HEK293 (cell line): Measurements from ENCODE around the gene TBXA2R.
A peak's percentile ranks its signal among the peaks of the same experiment; 100 is the strongest.

Source experiments
- GLIS1 ChIP-seq: fragments of 450-650 bp; formaldehyde crosslinking; IDR thresholded peaks from 2 replicates; pipeline ENCODE4 v1.5.1; 2016; ENCODE audit warnings: missing biosample characterization, missing genetic modification characterization
- MEIS1 ChIP-seq: sonication (generic); formaldehyde crosslinking; IDR thresholded peaks from 2 replicates; pipeline ENCODE4 v1.8.1; 2022; ENCODE audit warnings: missing genetic modification reagents, mild to moderate bottlenecking, borderline replicate concordance
- OVOL3 ChIP-seq: fragments of 450-650 bp; formaldehyde crosslinking; IDR thresholded peaks from 2 replicates; pipeline ENCODE4 v1.5.1; 2016; ENCODE audit warnings: missing biosample characterization, missing genetic modification characterization
- SCRT1 ChIP-seq: fragments of 450-650 bp; formaldehyde crosslinking; IDR thresholded peaks from 2 replicates; pipeline ENCODE4 v1.5.1; 2016; ENCODE audit warnings: missing biosample characterization, missing genetic modification characterization, borderline replicate concordance
- SCRT2 ChIP-seq: fragments of 450-650 bp; formaldehyde crosslinking; IDR thresholded peaks from 2 replicates; pipeline ENCODE4 v1.5.1; 2016; ENCODE audit warnings: missing biosample characterization, missing genetic modification characterization
- SP2 ChIP-seq: fragments of 450-650 bp; formaldehyde crosslinking; IDR thresholded peaks from 2 replicates; pipeline ENCODE4 v1.5.1; 2016; ENCODE audit warnings: missing biosample characterization, missing genetic modification characterization
- TCF7L2 ChIP-seq: IDR thresholded peaks from 2 replicates; pipeline ENCODE4 v1.6.1; 2011; ENCODE audit warnings: low read depth, mild to moderate bottlenecking, inconsistent platforms, low read length, moderate library complexity, borderline replicate concordance
- TRIM28 ChIP-seq: IDR thresholded peaks from 2 replicates; pipeline ENCODE4 v1.6.1; 2011; ENCODE audit warnings: low read length, control low read depth, borderline replicate concordance
- ZBTB8A ChIP-seq: fragments of 450-650 bp; formaldehyde crosslinking; IDR thresholded peaks from 2 replicates; pipeline ENCODE4 v1.5.1; 2016; ENCODE audit warnings: missing biosample characterization, missing genetic modification characterization
- ZNF121 ChIP-seq: fragments of 450-650 bp; formaldehyde crosslinking; IDR thresholded peaks from 2 replicates; pipeline ENCODE4 v1.5.1; 2016; ENCODE audit warnings: missing biosample characterization, missing genetic modification characterization
- ZNF133 ChIP-seq: fragments of 450-650 bp; formaldehyde crosslinking; IDR thresholded peaks from 2 replicates; pipeline ENCODE4 v1.5.1; 2016; ENCODE audit warnings: missing biosample characterization, missing genetic modification characterization
- ZNF146 ChIP-seq: fragments of 450-650 bp; formaldehyde crosslinking; IDR thresholded peaks from 2 replicates; pipeline ENCODE4 v1.5.1; 2016; ENCODE audit warnings: missing biosample characterization, missing genetic modification characterization
- ZNF155 ChIP-seq: fragments of 450-650 bp; formaldehyde crosslinking; IDR thresholded peaks from 2 replicates; pipeline ENCODE4 v1.5.1; 2016; ENCODE audit warnings: missing biosample characterization, missing genetic modification characterization
- ZNF184 ChIP-seq: fragments of 450-650 bp; IDR thresholded peaks from 2 replicates; pipeline ENCODE4 v1.5.1; 2018; ENCODE audit warnings: missing biosample characterization, mild to moderate bottlenecking, missing genetic modification characterization
- ZNF24 ChIP-seq: fragments of 450-650 bp; formaldehyde crosslinking; IDR thresholded peaks from 2 replicates; pipeline ENCODE4 v1.5.1; 2016; ENCODE audit warnings: missing biosample characterization, missing genetic modification characterization
- ZNF302 ChIP-seq: fragments of 450-650 bp; formaldehyde crosslinking; IDR thresholded peaks from 2 replicates; pipeline ENCODE4 v1.5.1; 2016; ENCODE audit warnings: missing biosample characterization, missing genetic modification characterization, low read depth
- ZNF354C ChIP-seq: fragments of 450-650 bp; formaldehyde crosslinking; IDR thresholded peaks from 2 replicates; pipeline ENCODE4 v1.5.1; 2016; ENCODE audit warnings: missing biosample characterization, missing genetic modification characterization, low read depth, borderline replicate concordance
- ZNF571 ChIP-seq: fragments of 450-650 bp; formaldehyde crosslinking; IDR thresholded peaks from 2 replicates; pipeline ENCODE4 v1.5.0; 2017; ENCODE audit warnings: missing biosample characterization, missing genetic modification characterization
- ZNF621 ChIP-seq: fragments of 450-650 bp; formaldehyde crosslinking; IDR thresholded peaks from 2 replicates; pipeline ENCODE4 v1.5.1; 2017; ENCODE audit warnings: missing biosample characterization, missing genetic modification characterization
- ZNF626 ChIP-seq: fragments of 450-650 bp; sonication (Bioruptor Pico); formaldehyde crosslinking; IDR thresholded peaks from 2 replicates; pipeline ENCODE4 v1.5.1; 2018; ENCODE audit warnings: missing biosample characterization, missing genetic modification characterization, inconsistent platforms
- ZNF677 ChIP-seq: fragments of 450-650 bp; IDR thresholded peaks from 2 replicates; pipeline ENCODE4 v1.5.0; 2018; ENCODE audit warnings: missing biosample characterization, mild to moderate bottlenecking, missing genetic modification characterization, moderate library complexity
- ZNF707 ChIP-seq: fragments of 450-650 bp; formaldehyde crosslinking; IDR thresholded peaks from 2 replicates; pipeline ENCODE4 v1.5.1; 2016; ENCODE audit warnings: missing biosample characterization, missing genetic modification characterization
- ZNF747 ChIP-seq: fragments of 450-650 bp; formaldehyde crosslinking; IDR thresholded peaks from 2 replicates; pipeline ENCODE4 v1.5.1; 2016; ENCODE audit warnings: missing biosample characterization, missing genetic modification characterization
- ZNF768 ChIP-seq: fragments of 450-650 bp; formaldehyde crosslinking; IDR thresholded peaks from 2 replicates; pipeline ENCODE4 v1.5.1; 2018; ENCODE audit warnings: missing biosample characterization, mild to moderate bottlenecking, missing genetic modification characterization
- ZNF776 ChIP-seq: fragments of 450-650 bp; formaldehyde crosslinking; IDR thresholded peaks from 2 replicates; pipeline ENCODE4 v1.5.0; 2017; ENCODE audit warnings: missing biosample characterization, missing genetic modification characterization, borderline replicate concordance
- ZNF777 ChIP-seq: fragments of 450-650 bp; formaldehyde crosslinking; IDR thresholded peaks from 2 replicates; pipeline ENCODE4 v1.5.1; 2017; ENCODE audit warnings: missing biosample characterization, missing genetic modification characterization, borderline replicate concordance
- ZNF792 ChIP-seq: fragments of 450-650 bp; formaldehyde crosslinking; IDR thresholded peaks from 2 replicates; pipeline ENCODE4 v1.5.1; 2016; ENCODE audit warnings: missing biosample characterization, missing genetic modification characterization
- ZNF843 ChIP-seq: fragments of 450-650 bp; formaldehyde crosslinking; IDR thresholded peaks from 2 replicates; pipeline ENCODE4 v1.5.1; 2016; ENCODE audit warnings: missing biosample characterization, missing genetic modification characterization
- ZSCAN16 ChIP-seq: fragments of 450-650 bp; formaldehyde crosslinking; IDR thresholded peaks from 2 replicates; pipeline ENCODE4 v1.5.1; 2016; ENCODE audit warnings: missing biosample characterization, missing genetic modification characterization
- ZXDB ChIP-seq: fragments of 450-650 bp; formaldehyde crosslinking; IDR thresholded peaks from 2 replicates; pipeline ENCODE4 v1.5.1; 2016; ENCODE audit warnings: missing biosample characterization, missing genetic modification characterization
- TF ChIP-seq, protein P1 (sequence below): fragments of 450-650 bp; formaldehyde crosslinking; IDR thresholded peaks from 2 replicates; pipeline ENCODE4 v1.5.1; 2016; ENCODE audit warnings: missing biosample characterization, missing genetic modification characterization
- TF ChIP-seq, protein P2 (sequence below): fragments of 450-650 bp; formaldehyde crosslinking; IDR thresholded peaks from 2 replicates; pipeline ENCODE4 v1.5.1; 2016; ENCODE audit warnings: missing biosample characterization, missing genetic modification characterization
- TF ChIP-seq, protein P3 (sequence below): fragments of 450-650 bp; formaldehyde crosslinking; IDR thresholded peaks from 2 replicates; pipeline ENCODE4 v1.5.1; 2016; ENCODE audit warnings: missing biosample characterization, missing genetic modification characterization
- TF ChIP-seq, protein P4 (sequence below): fragments of 450-650 bp; formaldehyde crosslinking; IDR thresholded peaks from 2 replicates; pipeline ENCODE4 v1.5.1; 2017; ENCODE audit warnings: missing biosample characterization, missing genetic modification characterization
- TF ChIP-seq, protein P5 (sequence below): fragments of 450-650 bp; formaldehyde crosslinking; IDR thresholded peaks from 2 replicates; pipeline ENCODE4 v1.5.1; 2016; ENCODE audit warnings: missing biosample characterization, missing genetic modification characterization

Gene TBXA2R

DNA sequence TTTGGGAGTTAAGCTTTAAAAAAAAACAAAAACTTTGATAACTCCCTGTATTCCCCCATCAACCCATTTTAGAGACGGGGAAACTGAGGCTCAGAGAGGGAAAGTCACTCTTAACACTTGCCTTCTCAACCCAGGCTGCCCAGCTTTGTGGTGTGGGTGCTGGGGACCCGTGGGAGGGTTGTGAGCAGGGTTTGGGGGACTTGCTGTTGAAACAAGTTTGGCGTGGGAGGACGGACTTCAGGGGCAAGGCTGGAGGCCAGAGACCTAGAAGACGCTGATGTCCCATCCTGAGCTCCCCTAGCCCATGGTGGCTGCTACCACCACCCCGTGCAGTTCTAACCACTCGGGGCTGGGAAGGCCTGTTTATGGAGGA lies 20.7 kb upstream of the TBXA2R start (continued):
- TF ChIP-seq ZNF677 (no peak), ZNF302 (tag by site-specific recombination) (no peak), TCF7L2 (no peak), ZNF155 (tag by site-specific recombination) (no peak), TRIM28 (no peak), SP2 (tag by site-specific recombination) (no peak), SCRT2 (tag by site-specific recombination) (no peak), ZBTB8A (tag by site-specific recombination) (no peak), ZNF747 (tag by site-specific recombination) (no peak), ZNF776 (tag by site-specific recombination) (no peak), ZNF133 (tag by site-specific recombination) (no peak), ZNF792 (tag by site-specific recombination) (no peak), ZNF121 (no peak), ZNF768 (tag by site-specific recombination) (no peak), ZSCAN16 (tag by site-specific recombination) (no peak), ZNF184 (0 out of 2 replicates have a peak, but pooled peaks have one; percentile 41), ZNF707 (tag by site-specific recombination) (no peak), ZNF843 (tag by site-specific recombination) (no peak), ZNF777 (tag by site-specific recombination) (no peak), ZNF621 (tag by site-specific recombination) (no peak), GLIS1 (tag by site-specific recombination) (no peak), ZNF626 (tag by site-specific recombination) (no peak), MEIS1 (CRISPR knock-in tag) (no peak), ZNF354C (tag by site-specific recombination) (no peak), SCRT1 (tag by site-specific recombination) (no peak), ZNF146 (no peak), ZNF24 (tag by site-specific recombination) (peak; percentile 55; the same call in 1 of the 2 replicates), OVOL3 (tag by site-specific recombination) (no peak), ZNF571 (no peak), ZXDB (tag by site-specific recombination) (no peak)
- TF ChIP-seq, protein P1, sequence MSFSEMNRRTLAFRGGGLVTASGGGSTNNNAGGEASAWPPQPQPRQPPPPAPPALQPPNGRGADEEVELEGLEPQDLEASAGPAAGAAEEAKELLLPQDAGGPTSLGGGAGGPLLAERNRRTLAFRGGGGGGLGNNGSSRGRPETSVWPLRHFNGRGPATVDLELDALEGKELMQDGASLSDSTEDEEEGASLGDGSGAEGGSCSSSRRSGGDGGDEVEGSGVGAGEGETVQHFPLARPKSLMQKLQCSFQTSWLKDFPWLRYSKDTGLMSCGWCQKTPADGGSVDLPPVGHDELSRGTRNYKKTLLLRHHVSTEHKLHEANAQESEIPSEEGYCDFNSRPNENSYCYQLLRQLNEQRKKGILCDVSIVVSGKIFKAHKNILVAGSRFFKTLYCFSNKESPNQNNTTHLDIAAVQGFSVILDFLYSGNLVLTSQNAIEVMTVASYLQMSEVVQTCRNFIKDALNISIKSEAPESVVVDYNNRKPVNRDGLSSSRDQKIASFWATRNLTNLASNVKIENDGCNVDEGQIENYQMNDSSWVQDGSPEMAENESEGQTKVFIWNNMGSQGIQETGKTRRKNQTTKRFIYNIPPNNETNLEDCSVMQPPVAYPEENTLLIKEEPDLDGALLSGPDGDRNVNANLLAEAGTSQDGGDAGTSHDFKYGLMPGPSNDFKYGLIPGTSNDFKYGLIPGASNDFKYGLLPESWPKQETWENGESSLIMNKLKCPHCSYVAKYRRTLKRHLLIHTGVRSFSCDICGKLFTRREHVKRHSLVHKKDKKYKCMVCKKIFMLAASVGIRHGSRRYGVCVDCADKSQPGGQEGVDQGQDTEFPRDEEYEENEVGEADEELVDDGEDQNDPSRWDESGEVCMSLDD: no peak
- TF ChIP-seq, protein P2, sequence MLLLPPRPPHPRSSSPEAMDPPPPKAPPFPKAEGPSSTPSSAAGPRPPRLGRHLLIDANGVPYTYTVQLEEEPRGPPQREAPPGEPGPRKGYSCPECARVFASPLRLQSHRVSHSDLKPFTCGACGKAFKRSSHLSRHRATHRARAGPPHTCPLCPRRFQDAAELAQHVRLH (tag by site-specific recombination): peak; percentile 73; the same call in 1 of the 2 replicates
- TF ChIP-seq, protein P3, sequence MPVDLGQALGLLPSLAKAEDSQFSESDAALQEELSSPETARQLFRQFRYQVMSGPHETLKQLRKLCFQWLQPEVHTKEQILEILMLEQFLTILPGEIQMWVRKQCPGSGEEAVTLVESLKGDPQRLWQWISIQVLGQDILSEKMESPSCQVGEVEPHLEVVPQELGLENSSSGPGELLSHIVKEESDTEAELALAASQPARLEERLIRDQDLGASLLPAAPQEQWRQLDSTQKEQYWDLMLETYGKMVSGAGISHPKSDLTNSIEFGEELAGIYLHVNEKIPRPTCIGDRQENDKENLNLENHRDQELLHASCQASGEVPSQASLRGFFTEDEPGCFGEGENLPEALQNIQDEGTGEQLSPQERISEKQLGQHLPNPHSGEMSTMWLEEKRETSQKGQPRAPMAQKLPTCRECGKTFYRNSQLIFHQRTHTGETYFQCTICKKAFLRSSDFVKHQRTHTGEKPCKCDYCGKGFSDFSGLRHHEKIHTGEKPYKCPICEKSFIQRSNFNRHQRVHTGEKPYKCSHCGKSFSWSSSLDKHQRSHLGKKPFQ: no peak
- TF ChIP-seq, protein P4, sequence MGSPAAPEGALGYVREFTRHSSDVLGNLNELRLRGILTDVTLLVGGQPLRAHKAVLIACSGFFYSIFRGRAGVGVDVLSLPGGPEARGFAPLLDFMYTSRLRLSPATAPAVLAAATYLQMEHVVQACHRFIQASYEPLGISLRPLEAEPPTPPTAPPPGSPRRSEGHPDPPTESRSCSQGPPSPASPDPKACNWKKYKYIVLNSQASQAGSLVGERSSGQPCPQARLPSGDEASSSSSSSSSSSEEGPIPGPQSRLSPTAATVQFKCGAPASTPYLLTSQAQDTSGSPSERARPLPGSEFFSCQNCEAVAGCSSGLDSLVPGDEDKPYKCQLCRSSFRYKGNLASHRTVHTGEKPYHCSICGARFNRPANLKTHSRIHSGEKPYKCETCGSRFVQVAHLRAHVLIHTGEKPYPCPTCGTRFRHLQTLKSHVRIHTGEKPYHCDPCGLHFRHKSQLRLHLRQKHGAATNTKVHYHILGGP (tag by site-specific recombination): no peak
- TF ChIP-seq, protein P5, sequence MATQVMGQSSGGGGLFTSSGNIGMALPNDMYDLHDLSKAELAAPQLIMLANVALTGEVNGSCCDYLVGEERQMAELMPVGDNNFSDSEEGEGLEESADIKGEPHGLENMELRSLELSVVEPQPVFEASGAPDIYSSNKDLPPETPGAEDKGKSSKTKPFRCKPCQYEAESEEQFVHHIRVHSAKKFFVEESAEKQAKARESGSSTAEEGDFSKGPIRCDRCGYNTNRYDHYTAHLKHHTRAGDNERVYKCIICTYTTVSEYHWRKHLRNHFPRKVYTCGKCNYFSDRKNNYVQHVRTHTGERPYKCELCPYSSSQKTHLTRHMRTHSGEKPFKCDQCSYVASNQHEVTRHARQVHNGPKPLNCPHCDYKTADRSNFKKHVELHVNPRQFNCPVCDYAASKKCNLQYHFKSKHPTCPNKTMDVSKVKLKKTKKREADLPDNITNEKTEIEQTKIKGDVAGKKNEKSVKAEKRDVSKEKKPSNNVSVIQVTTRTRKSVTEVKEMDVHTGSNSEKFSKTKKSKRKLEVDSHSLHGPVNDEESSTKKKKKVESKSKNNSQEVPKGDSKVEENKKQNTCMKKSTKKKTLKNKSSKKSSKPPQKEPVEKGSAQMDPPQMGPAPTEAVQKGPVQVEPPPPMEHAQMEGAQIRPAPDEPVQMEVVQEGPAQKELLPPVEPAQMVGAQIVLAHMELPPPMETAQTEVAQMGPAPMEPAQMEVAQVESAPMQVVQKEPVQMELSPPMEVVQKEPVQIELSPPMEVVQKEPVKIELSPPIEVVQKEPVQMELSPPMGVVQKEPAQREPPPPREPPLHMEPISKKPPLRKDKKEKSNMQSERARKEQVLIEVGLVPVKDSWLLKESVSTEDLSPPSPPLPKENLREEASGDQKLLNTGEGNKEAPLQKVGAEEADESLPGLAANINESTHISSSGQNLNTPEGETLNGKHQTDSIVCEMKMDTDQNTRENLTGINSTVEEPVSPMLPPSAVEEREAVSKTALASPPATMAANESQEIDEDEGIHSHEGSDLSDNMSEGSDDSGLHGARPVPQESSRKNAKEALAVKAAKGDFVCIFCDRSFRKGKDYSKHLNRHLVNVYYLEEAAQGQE (tag by site-specific recombination): no peak
